UCSD-AML1 (cell line): ENCODE data around the gene NDUFA7.
"Not testable (repeated sequence)": the region's sequence is repeated elsewhere in the genome, so short reads cannot be mapped to it uniquely, and the experiment has no call there.

Source experiments
- DNase-seq: peaks from one replicate; lab custom pipeline; 2025; ENCODE audit not compliant: unreplicated experiment; lab: John Stamatoyannopoulos, UW

The NDUFA7 gene

DNA sequence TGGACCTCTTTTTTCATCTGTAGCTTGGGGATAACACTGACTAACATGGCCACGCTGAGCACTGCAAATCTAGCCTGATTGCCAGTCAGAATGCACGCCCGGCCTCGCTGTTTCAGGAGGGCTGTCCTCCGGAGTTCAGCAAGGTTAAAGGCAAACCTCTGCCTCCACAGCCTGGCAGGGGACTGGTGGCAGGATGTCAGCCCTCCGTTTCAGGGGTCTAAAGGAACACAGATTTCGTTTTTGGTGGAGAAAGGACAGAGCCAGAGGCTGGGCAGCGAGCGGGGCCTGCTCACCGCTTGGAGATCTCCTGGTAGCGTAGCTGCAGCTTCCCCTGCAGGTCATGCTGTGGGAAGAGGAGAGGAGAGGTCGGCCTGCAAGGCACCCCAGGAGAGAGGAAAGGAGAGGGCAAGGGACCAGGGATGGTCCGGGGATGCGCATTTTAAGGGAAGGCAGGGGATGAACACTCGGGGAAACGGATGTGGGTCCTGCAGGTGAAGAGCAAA lies 560 bp downstream of the NDUFA7 start:
- DNase-seq: peak; percentile 52

DNA sequence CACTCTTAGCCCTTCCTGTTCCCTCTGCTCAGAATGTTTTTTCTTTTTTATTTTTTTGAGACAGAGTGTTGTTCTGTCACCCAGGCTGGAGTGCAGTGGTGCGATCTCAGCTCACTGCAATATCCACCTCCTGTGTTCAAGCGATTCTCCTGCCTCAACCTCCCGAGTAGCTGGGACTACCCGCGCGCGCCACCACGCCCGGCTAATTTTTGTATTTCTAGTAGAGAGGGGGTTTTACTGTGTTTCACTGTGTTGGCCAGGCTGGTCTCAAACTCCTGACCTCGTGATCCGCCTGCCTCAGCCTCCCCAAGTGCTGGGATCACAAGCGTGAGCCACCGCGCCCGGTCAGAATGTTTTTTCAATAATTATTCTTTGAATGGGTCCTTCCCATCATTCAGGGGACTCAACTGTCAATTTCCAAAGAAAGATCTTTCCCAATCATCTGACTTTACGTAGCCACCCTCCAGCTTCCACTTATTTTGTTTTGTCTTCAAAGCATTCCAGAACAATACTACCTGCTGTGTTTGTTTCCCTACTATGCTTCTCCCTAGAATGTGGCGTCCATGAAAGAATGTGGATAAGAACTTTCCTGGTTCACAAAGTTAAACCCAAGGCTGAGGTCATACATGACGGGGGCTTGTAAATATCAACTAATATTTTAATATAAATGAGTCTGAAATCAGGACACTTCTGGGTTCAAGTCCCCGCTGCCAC lies 1.2 kb downstream of the NDUFA7 start:
- no peak for DNase-seq

DNA sequence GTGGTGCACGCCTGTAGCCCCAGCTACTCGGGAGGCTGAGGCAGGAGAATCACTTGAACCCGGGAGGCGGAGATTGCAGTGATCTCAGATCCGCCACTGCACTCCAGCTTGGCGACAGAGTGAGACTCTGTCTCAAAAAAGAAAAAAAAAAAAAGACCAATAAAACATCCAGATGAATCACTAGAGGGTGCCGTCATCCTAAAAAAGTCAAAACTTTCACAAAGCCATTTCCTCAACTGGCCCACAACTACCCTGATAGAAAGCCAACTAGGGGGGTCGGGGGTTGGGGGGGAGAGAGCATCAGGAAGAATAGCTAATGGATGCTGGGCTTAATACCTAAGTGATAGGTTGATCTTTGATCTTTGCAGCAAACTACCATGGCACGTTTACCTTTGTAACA lies 2.3 kb downstream of the NDUFA7 start:
- not testable (repeated sequence) for DNase-seq

DNA sequence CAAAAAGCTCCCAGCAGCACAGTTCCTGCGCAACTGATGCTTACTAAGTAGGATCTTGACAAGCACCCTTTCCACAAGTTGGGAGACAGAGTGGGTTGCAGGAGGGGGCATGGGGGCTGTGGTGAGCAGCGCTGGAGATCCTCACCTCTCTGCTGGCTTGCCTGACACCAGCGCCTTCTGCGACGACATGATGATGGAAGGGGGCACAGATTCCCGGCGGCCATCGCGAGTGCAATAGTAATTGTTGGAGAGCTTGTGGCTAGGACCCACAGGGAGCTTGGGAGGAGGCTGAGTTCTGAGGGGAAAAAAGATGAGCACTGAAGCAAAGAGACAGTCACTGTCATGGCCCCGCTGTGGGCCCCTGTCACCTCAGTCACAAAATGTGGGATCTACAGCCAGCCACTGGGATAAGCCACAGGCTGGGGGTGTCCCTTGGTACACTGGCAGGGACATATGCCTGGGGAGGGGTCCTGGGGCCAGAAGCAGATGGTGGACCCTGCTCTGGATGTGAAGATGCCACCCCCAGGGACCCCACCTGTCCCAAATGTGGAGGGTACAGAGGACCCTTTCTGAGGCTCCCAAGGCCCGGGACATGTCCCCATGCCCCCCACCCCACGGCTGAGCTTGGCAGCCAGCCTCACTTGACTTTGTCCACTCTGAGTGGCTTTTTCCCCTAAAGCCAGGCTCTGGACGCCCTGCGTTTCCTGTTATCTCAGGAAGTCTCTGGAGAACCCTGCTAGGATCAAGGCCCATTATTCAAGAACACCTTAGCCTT lies 4.6 kb downstream of the NDUFA7 start:
- no peak for DNase-seq

DNA sequence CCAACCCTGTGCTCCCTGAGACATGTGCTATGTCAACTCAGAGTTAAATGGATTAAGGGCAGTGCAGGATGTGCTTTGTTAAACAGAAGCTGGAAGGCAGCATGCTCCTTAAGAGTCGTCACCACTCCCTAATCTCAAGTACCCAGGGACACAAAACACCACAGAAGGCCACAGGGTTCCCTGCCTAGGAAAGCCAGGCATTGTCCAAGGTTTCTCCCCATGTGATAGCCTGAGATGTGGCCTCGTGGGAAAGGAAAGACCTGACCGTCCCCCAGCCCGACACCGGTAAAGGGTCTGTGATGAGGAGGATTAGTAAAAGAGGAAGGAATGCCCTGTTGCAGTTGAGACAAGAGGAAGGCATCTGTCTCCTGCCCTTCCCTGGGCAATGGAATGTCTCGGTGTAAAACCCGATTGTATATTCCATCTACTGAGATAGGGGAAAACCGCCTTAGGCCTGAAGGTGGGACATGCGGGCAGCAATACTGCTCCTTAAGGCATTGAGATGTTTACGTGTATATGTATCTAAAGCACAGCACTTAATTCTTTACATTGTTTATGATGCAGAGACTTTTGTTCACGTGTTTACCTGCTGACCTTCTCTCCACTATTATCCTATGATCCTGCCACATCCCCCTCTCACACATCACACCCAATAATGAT lies 6.1 kb downstream of the NDUFA7 start:
- DNase-seq: not testable (repeated sequence)

DNA sequence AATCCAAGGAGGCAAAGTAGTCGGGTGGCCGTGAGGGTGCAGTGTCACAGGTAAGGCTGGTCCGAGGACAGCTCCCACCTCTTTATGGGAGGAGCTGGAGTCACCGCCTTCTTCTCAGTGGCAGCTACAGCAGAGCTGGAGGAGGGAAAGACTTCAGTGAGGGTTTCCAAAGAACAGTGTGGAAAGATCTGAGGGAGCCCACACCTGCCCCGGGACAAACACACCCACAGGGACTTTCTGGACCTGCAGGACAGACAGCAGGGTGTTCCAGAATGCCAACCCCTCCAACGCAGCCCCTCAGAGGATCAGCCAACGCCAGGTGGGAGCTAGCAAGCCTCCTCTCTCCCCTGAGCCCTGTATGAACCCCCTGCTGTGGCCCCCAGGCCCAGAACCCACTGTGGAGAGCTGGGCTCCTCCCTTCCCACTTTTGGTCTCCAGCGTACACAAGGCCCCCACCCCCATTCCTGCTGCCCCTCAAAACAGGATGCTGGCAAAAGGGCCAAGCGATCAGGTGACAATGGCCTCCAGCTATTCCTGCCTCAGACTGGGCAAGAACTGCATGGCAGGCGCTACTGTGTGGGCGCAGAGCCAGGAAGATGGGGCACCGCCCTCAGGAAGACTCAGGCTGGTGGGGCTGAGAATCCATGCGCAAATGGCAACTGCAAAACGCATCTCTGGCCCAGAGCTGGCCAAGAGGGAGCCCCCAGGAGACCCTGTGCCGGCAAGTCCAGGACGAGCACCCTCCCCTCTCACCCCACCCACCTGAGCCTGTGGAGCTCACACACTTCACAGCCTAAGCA lies 9.5 kb downstream of the NDUFA7 start:
- no peak for DNase-seq

DNA sequence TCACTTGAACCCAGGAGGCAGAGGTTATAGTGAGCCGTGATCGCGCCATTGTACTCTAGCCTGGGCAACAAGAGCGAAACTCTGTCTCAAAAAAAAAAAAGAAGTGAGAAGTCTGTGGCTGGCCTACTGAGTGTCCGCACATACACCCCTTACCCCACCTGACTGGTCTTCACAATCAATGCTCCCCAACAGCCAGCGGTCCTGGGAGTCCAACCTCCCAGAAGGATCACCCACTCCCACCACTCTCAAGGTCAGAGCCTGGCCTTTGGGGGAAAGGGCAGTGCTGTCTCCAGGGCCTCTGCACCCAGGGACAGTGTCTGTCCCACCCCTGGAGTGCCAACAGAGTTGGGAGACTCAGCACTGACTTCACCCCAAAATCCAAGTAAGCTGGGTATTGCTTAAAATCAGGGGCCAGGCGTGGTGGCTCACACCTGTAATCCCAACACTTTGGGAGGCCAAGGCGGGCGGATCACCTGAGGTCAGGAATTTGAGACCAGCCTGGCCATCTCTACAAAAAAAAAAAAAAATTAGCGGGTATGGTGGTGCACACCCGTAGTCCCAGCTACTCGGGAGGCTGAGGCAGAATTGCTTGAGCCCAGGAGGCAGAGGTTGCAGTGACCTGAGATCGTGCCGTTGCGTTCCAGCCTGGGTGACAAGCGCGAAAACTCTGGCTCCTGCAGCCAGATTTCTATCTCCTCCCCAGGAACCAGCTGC lies 10.7 kb downstream of the NDUFA7 start:
- no peak for DNase-seq

DNA sequence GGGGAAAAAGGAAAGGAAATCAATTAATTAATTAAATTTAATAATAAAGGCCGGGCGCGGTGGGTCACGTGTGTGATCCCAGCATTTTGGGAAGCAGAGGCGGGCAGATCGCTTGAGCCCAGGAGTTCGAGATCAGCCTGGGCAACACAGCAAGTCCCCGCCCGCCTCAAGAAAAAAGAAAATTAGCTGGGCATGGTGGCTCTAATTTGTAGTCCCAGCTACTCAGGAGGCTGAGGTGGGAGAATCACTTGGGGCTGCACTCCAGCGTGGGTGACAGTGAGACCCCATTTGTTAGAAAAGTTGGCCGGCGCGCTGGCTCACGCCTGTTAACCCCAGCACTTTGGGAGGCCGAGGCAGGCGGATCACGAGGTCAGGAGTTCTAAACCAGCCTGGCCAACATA lies 12.3 kb downstream of the NDUFA7 start:
- DNase-seq: no peak

DNA sequence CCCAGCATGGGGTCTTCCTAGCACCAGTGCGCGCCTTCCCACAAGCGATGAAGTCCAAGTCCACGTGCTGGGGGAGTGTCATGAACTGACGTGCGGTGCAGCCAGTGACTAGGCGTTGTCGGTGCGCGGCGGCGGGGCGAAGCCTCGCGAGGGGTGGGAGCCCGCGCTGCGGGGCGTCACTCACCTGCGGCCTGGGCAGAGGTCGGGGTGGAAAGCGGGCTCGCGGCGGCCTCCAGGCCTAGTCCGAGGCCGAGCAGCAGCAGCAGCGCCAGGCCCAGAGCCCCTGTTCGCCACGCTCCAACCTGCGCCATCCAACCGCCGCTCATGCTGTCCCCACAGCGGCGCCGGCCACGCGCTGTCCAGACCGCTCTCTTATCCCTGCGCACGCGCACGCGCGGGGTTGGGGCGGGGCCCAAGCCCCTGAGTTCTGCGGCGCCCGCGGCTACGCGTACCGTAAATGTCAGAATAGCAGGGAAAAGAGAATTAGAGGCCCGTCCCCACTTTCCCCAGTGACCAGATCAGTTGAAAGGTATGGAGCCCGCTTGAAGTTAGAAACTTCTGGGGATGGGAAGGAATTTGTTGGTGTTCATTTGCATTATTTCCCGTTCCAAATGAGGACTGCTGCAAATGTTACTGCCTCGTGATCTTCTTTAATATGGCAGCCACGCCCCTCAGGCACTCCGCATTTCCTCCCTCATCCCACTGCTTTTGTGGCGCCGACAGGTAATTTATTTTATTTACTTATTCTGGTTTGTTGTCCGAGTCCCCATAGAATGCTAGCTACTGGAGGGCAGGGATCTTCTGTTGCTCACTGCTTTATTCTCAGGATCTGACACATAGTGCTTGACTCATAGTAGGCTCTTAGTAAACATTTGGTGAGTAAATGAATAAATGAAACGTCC lies 13.0 kb downstream of the NDUFA7 start, which contains the start of gene CD320:
TSS of gene CD320 (minus strand) at position 394 of the 902 bp plus-strand sequence. CDS start at position 326, 68 bp downstream.
- no peak for DNase-seq

DNA sequence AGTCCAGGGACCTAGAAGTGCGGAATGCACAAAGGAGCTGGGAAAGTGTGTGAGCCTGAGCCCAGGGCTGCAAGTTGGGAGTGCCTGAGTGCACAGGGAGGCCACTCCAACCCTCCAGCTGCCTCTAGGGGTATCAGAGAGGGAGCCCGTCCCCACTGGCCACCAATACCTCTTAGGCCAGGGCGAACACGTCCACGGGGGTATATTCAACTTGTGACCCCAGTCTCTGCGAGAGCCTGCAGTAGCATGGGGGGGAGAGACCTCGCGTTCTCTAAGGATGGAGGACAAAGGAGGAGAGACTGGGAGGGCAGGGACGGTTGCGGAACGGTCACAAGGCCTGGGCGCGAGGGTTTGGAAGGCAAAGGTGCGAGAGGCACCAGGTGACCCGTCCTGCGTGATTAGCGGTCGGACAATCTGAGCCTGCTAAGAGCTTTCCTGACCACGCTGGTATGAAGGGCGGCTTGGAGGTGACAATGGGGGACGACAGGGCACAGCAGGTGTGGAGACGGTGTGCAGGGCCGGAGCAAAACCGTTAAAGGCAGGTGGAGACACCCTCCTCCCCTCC lies 13.7 kb downstream of the NDUFA7 start:
- DNase-seq: no peak

DNA sequence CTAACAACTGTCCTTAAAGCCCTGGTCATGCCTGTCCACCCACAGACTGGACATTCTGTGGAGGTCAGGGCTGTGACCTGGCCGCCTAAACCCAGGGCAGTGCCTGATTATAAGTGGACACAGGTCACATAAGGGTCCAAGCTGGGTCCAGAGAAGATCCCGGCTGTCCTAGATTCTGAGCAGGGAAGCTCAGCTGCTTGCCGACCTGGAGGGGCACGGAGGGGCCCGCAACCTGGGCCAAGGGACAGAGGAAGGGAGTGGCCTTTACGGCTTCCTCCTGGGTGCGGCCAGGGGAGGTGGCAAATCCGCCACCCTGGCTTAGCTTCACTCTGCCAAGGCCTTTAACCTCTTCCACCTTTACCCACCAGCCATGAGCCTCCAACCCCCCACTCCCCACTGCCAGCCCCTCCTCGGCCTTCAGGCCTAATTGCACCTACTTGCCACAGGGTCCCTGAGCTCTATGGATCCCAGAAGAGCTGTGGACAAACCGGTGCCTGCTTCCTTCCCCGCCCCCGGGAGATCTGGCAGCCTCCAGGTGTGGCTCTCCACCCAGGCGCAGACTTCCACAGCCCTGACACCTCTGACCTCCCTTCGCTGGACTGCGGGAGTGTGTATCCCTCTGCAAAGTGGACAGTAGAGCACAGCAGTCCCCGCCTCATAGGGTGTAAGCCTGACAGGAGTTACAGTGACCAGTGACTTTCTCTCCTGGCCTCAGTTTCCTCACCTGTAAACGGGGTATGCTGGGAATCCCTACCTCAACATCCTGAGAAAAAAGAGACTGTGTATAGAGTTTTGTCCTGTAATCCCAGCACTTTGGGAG lies 14.7 kb downstream of the NDUFA7 start:
- no peak for DNase-seq

DNA sequence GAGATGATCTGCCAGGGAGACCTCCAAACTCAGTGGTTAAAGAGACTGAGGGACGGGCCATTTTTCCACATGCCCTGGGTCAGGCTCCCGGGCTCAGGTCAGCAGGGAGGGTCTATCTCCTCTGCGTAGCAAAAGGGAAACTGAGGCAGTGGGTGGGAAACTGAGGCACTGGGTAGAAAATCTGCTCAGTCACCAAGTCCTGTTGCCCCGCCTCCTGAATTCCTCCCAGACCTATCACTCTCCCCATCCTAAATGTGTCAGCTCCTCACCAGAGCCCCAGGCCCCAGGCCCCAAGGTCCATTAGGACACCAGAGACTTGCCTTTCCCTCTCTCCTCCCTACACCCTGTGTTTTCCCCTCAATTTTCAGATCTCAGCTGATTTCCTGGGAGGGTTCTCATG lies 15.4 kb downstream of the NDUFA7 start:
- DNase-seq: no peak

DNA sequence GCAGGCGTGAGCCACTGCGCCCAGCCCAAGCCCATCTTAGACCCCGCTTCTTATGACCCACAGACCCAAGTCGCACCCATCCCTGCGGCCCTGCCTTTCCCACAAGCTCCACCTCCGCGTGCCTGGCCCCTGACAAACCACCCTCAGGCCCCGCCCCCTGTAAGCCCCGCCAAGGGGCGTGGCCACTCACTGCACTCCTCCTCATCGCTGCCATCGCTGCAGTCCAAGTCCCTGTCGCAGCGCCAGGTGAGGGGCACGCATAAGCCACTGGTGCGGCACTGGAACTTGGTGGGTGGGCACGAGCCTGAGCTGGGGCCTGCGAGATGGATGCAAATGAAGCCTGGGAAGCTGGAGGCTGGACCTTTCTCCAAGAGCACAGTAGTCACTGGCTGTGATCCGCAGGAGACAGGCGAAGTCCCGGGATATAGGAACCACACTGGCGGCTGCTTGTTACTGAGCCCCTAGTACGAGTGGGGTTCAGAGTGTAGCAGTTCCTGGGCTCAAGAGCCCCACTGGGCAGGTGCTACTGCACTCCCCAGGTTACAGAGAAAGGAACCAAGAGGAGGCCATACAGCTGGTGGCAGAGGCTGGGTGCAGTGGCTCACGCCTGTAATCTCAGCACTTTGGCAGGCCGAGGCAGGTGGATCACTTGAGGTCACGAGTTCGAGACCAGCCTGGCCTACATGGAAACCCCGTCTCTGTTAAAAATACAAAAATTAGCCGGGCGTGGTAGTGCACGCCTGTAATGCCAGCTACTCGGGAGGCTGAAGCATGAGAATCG lies 16.1 kb downstream of the NDUFA7 start:
- no peak for DNase-seq

DNA sequence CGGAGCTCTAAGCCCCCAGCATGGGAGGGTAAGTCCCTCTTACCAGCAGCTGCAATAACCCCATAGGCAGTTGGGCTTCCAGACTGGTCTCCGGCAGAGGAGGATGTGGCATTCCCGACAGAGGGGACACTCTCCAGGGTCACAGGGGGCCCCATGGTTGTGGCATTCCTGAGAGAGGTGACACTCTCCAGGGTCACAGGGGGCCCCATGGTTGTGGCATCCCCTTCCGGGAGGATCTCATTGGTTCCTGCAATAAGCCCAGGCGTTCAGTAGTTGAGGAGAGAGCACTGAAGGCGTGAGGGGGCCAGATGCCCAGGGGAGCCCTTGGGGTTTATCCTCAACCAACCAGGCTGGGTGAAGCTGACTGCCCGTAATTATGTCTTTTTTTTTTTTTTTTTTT lies 18.4 kb downstream of the NDUFA7 start:
- no peak for DNase-seq

DNA sequence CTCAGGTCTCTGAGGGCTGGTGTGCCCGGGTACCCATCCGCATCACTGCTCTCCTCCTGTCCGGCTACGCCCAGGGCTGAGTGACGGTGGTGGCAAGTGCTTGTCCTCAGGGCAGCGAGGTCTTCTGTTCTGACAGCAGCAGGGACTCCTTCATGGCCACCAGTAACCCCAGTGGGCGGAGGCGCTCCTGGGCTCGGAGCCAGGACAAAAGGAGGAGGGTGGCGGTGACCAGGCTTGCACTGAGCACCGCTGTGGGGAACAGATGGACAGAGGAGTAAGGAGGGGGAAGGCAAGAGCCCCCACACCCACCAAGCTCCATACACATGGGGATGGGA lies 18.9 kb downstream of the NDUFA7 start:
- DNase-seq: no peak

DNA sequence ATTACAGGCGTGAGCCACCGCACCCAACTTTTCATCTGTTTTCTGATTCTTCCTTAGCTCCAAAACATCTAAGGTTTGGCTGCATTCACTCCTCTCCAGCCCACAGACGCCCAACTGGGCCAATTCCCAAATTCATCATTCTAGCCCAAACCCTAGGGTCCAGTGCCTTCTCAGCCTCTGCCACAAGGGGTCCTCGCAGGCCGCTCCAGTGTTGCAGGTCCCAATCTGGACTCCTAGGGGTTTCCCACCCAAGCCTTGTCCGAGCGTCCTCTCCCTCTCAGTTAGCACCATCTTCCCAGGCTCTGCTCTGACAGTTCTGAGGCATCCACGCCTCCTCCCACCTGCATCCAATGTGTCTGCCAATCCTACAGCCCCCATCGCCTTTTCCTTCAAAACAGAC lies 29.8 kb downstream of the NDUFA7 start:
- DNase-seq: not testable (repeated sequence)

DNA sequence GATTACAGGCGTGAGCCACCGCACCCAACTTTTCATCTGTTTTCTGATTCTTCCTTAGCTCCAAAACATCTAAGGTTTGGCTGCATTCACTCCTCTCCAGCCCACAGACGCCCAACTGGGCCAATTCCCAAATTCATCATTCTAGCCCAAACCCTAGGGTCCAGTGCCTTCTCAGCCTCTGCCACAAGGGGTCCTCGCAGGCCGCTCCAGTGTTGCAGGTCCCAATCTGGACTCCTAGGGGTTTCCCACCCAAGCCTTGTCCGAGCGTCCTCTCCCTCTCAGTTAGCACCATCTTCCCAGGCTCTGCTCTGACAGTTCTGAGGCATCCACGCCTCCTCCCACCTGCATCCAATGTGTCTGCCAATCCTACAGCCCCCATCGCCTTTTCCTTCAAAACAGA lies 44.7 kb downstream of the NDUFA7 start:
- not testable (repeated sequence) for DNase-seq
